OCI-LY3 (cell line): ENCODE results near the gene OMA1.

Source experiments
- H2AFZ ChIP-seq: fragments of 200-600, 300-600 bp; shearing (Covaris generic); 2 replicates; pipeline ENCODE4 v1.6.0; 2014; ENCODE audit warnings: antibody characterized with exemption, low read depth, low read length
- H3K27ac ChIP-seq: fragments of 200-600, 300-600 bp; sonication (generic); 2 replicates; pipeline ENCODE4 v1.5.1; 2014; ENCODE audit warnings: mild to moderate bottlenecking, low read length, moderate library complexity, mixed read lengths
- H3K27me3 ChIP-seq: fragments of 200-600, 300-600 bp; sonication (generic); 2 replicates; pipeline ENCODE4 v1.6.1; 2014; ENCODE audit warnings: low read depth, low read length, mixed read lengths
- H3K36me3 ChIP-seq: fragments of 200-600, 300-600 bp; sonication (generic); replicated peaks from 2 replicates; pipeline ENCODE3; 2014; ENCODE audit warnings: low read depth, low read length, mixed read lengths
- H3K4me1 ChIP-seq: fragments of 300-600, 200-600 bp; sonication (generic); 2 replicates; pipeline ENCODE4 v1.6.1; 2014; ENCODE audit warnings: low read length, mixed read lengths
- H3K4me2 ChIP-seq: fragments of 200-600, 300-600 bp; sonication (generic); 2 replicates; pipeline ENCODE4 v1.6.1; 2014; ENCODE audit warnings: low read length, mixed read lengths
- H3K4me3 ChIP-seq: fragments of 300-600, 200-600 bp; sonication (generic); 2 replicates; pipeline ENCODE4 v1.5.1; 2014; ENCODE audit warnings: antibody characterized with exemption, mild to moderate bottlenecking, low read length, moderate library complexity
- H3K79me2 ChIP-seq: fragments of 300-600, 200-600 bp; shearing (Covaris generic); 2 replicates; pipeline ENCODE4 v1.6.1; 2014; ENCODE audit warnings: mild to moderate bottlenecking, low read length, mixed read lengths
- H3K9ac ChIP-seq: fragments of 300-600, 200-600 bp; shearing (Covaris generic); 2 replicates; pipeline ENCODE4 v1.6.0; 2014; ENCODE audit warnings: mild to moderate bottlenecking, low read length, moderate library complexity
- H3K9me3 ChIP-seq: fragments of 200-600, 300-600 bp; shearing (Covaris generic); 2 replicates; pipeline ENCODE4 v1.6.1; 2014; ENCODE audit warnings: low read length, mixed read lengths; ENCODE audit not compliant: insufficient read depth
- H4K20me1 ChIP-seq: fragments of 200-600, 300-600 bp; sonication (generic); 2 replicates; pipeline ENCODE4 v1.6.1; 2016; ENCODE audit warnings: low read length, mixed read lengths; ENCODE audit not compliant: insufficient read depth
- CTCF ChIP-seq: fragments of 200-600, 300-600 bp; sonication (generic); IDR thresholded peaks from 2 replicates; pipeline ENCODE4 v1.5.1; 2014; ENCODE audit warnings: antibody characterized with exemption, low read length, low read depth
- EZH2phosphoT487 ChIP-seq: fragments of 200-600 bp; shearing (Covaris generic); IDR thresholded peaks from 2 replicates; pipeline ENCODE4 v1.6.1; 2018; ENCODE audit warnings: antibody characterized with exemption, mixed run types, low read depth

The OMA1 gene

GRCh38 chr1:58590019-58590418 lies 43.5 kb upstream of the OMA1 start:
- no peak overlapping the region for H3K27ac ChIP-seq
- TF ChIP-seq CTCF (no peak), EZH2phosphoT487 (no peak)
- no peak overlapping the region for H2AFZ ChIP-seq
- H3K9ac ChIP-seq, result no peak overlapping the region
- no peak overlapping the region for H3K4me3 ChIP-seq
- H4K20me1 ChIP-seq, result no peaks in the 10 kb centered on the region
- H3K27me3 ChIP-seq, result peaks cover 45% of the 10 kb centered on the region
- H3K4me1 ChIP-seq, result no peaks in the 10 kb centered on the region
- H3K9me3 ChIP-seq, result no peaks in the 10 kb centered on the region
- no peaks in the 10 kb centered on the region for H3K36me3 ChIP-seq
- H3K79me2 ChIP-seq, result no peaks in the 10 kb centered on the region
- no peak overlapping the region for H3K4me2 ChIP-seq

- Histone ChIP-seq H3K4me1 (peaks cover 12% of the 10 kb centered on the region), H4K20me1 (no peaks in the 10 kb centered on the region)
Observed at GRCh38 chr1:58588396-58588795, 41.9 kb upstream of the OMA1 start.

GRCh38 chr1:58587667-58588066 lies 41.1 kb upstream of the OMA1 start:
- Histone ChIP-seq H3K4me2 (no peak overlapping the region), H3K27me3 (peaks cover 37% of the 10 kb centered on the region), H3K79me2 (no peaks in the 10 kb centered on the region), H3K4me3 (no peak overlapping the region), H4K20me1 (no peaks in the 10 kb centered on the region), H3K27ac (no peak overlapping the region), H3K4me1 (peaks cover 14% of the 10 kb centered on the region), H3K9ac (no peak overlapping the region), H3K36me3 (no peaks in the 10 kb centered on the region), H2AFZ (no peak overlapping the region), H3K9me3 (no peaks in the 10 kb centered on the region)
- TF ChIP-seq EZH2phosphoT487, result no peak

More at GRCh38 chr1:58588396-58588795, 41.9 kb upstream of the OMA1 start:
- Histone ChIP-seq H3K9ac (no peak overlapping the region), H3K36me3 (no peaks in the 10 kb centered on the region), H3K4me2 (no peak overlapping the region), H3K4me3 (no peak overlapping the region), H3K79me2 (no peaks in the 10 kb centered on the region), H3K9me3 (no peaks in the 10 kb centered on the region), H3K27me3 (peaks cover 43% of the 10 kb centered on the region), H2AFZ (no peak overlapping the region), H3K27ac (no peak overlapping the region)
- TF ChIP-seq EZH2phosphoT487 (no peak), CTCF (no peak)

GRCh38 chr1:58586271-58586670 lies 39.7 kb upstream of the OMA1 start:
- no peak for TF ChIP-seq EZH2phosphoT487
- TF ChIP-seq CTCF, result no peak
- H4K20me1 ChIP-seq, result no peaks in the 10 kb centered on the region
- H3K4me3 ChIP-seq, result no peak overlapping the region
- H2AFZ ChIP-seq, result no peak overlapping the region
- no peaks in the 10 kb centered on the region for H3K9me3 ChIP-seq
- no peaks in the 10 kb centered on the region for H3K79me2 ChIP-seq
- H3K27ac ChIP-seq, result no peak overlapping the region
- H3K36me3 ChIP-seq, result no peaks in the 10 kb centered on the region
- peaks cover 14% of the 10 kb centered on the region for H3K4me1 ChIP-seq
- no peak overlapping the region for H3K4me2 ChIP-seq
- H3K9ac ChIP-seq, result no peak overlapping the region
- peaks cover 31% of the 10 kb centered on the region for H3K27me3 ChIP-seq
